ENCODE results near the gene CCDC15. TPM values are rescaled to one million over a fixed set of nuclear protein-coding genes. Genes with fewer than 3 reads are reported as not detected.
"Not testable (repeated sequence)": the region's sequence is repeated elsewhere in the genome, so short reads cannot be mapped to it uniquely, and the experiment has no call there.

CCDC15 gene
- total RNA-seq, 1 donor from 2014 or later, result 4.0 TPM

DNA sequence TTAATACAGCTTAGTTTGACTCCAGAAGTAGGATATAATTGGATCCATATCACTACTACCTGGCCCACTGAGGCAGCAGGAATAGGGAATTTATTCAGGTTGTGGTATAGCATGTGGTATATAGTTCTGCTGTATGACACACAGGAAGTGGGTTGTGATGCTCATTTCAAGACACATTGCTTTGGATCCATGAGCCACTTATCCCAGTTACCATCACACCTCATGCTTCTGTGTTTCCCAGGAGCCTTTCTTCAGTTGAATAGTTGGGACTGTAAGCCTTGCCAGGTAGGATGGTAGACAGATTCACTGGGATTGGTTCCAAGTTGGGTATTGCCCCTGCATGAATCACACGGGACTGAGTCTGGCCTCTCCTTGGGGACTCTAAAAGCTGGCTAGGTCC is 99.2 kb downstream of the CCDC15 start:
- Mint-ChIP-seq H3K27ac (no peak overlapping the region), H3K4me3 (ENCODE audit: low read depth) (no peak overlapping the region), H3K27me3 (no peaks in the 10 kb centered on the region), H3K9me3 (ENCODE audit: low read depth) (no peaks in the 10 kb centered on the region), H3K4me1 (ENCODE audit: low read depth) (peaks cover 4% of the 10 kb centered on the region), H3K36me3 (ENCODE audit: insufficient read depth) (no peaks in the 10 kb centered on the region)
- no peak for DNase-seq (ENCODE audit: low spot score, unreplicated experiment)
- TF ChIP-seq, protein P1, sequence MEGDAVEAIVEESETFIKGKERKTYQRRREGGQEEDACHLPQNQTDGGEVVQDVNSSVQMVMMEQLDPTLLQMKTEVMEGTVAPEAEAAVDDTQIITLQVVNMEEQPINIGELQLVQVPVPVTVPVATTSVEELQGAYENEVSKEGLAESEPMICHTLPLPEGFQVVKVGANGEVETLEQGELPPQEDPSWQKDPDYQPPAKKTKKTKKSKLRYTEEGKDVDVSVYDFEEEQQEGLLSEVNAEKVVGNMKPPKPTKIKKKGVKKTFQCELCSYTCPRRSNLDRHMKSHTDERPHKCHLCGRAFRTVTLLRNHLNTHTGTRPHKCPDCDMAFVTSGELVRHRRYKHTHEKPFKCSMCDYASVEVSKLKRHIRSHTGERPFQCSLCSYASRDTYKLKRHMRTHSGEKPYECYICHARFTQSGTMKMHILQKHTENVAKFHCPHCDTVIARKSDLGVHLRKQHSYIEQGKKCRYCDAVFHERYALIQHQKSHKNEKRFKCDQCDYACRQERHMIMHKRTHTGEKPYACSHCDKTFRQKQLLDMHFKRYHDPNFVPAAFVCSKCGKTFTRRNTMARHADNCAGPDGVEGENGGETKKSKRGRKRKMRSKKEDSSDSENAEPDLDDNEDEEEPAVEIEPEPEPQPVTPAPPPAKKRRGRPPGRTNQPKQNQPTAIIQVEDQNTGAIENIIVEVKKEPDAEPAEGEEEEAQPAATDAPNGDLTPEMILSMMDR (IDR thresholded peaks at IDR 0.05; ENCODE audit: unreplicated experiment), result no peak

DNA sequence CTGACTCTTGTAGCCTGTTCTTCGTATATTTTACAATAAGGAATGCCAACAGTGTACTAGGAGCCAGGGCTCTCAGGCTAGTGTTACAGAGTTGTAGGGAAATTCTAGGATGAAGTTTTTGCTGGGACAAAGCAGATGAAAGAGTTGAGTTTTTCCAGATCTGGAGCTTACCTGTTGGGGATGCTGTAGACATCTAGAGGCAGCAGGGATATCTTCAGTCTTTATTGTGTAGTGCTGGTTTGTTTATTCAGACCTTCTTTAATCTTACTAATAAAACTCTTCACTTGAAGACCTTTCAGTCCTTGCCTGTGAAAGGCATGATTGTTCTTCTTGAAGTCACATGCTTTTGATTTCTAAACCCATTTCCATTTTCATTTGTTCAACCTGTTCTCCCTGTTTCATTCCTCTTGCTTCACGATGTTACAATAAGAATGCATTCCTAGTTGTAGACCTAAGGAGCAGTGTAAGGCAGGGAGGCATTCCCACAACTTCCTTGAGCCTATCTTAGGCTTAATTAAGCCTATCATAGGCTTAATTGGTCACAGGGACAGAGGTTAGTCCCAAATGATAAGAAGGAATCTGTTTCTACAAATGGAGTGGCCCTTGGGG is 101.2 kb downstream of the CCDC15 start:
- Mint-ChIP-seq H3K27ac (no peak overlapping the region), H3K4me1 (ENCODE audit: low read depth) (peaks cover 4% of the 10 kb centered on the region), H3K27me3 (peaks cover 2% of the 10 kb centered on the region), H3K9me3 (ENCODE audit: low read depth) (no peaks in the 10 kb centered on the region), H3K36me3 (ENCODE audit: insufficient read depth) (no peaks in the 10 kb centered on the region), H3K4me3 (ENCODE audit: low read depth) (no peak overlapping the region)
- TF ChIP-seq, protein P1 (IDR thresholded peaks at IDR 0.05; ENCODE audit: unreplicated experiment), result no peak
- no peak for DNase-seq (ENCODE audit: low spot score, unreplicated experiment)

DNA sequence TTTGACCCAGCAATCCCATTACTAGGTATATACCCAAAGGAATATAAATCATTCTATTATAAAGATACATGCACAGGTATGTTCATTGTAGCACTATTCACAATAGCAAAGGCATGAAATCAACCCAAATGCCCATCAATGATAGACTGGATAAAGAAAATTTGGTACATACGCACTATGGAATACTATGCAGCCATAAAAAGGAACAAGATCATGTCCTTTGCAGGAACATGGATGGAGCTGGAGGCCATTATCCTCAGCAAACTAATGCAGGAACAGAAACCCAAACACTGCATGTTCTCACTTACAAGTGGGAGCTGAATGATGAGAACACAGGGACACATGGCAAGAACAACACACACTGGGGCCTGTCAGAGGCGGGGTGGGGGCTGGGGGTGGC is 102.1 kb downstream of the CCDC15 start:
- H3K9me3 Mint-ChIP-seq (ENCODE audit: low read depth); H3K4me3 Mint-ChIP-seq (ENCODE audit: low read depth); H3K27ac Mint-ChIP-seq; DNase-seq (ENCODE audit: low spot score, unreplicated experiment); H3K4me1 Mint-ChIP-seq (ENCODE audit: low read depth); H3K36me3 Mint-ChIP-seq (ENCODE audit: insufficient read depth): not testable (repeated sequence)
- peaks cover 11% of the 10 kb centered on the region for H3K27me3 Mint-ChIP-seq

DNA sequence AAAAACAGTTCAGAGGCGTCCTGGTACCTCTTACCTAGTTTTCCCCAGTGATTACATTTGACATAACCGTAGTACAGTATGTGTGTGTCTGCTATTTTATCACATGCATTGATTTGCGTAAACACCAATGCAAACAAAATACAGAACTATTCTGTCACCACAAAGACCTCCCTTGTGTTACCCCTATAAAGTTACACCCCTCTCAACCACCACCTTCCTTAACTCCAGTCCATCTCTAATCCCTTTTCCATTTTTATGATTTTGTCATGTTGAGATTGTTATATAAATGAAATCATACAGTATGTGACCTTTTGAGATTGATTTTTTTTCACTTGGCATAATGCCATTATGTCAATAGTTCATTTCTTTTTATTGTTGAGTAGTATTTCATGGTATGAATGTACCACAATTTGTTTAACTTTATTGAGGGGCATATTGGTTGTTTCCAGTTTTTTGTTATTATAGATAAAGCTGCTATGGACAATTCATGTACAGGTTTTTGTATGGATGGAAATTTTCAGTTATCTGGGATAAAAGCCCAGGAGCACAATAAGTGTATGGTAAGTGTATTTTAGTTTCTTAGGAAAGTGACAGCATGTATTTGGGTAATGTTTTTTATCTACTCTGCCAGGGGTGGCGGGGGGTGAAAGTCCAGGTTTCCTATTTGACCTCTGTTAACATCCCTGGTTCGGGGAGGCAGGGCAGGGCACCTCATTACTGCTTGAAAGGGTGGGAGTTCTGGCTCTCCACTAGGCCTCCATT is 103.1 kb downstream of the CCDC15 start:
- H3K4me1 Mint-ChIP-seq (ENCODE audit: low read depth), result peaks cover 4% of the 10 kb centered on the region
- no peak overlapping the region for H3K4me3 Mint-ChIP-seq (ENCODE audit: low read depth)
- H3K36me3 Mint-ChIP-seq (ENCODE audit: insufficient read depth), result no peaks in the 10 kb centered on the region
- H3K27ac Mint-ChIP-seq, result no peak overlapping the region
- H3K27me3 Mint-ChIP-seq, result peaks cover 21% of the 10 kb centered on the region
- H3K9me3 Mint-ChIP-seq (ENCODE audit: low read depth), result no peaks in the 10 kb centered on the region
- TF ChIP-seq, protein P1 (IDR thresholded peaks at IDR 0.05; ENCODE audit: unreplicated experiment), result no peak
- no peak for DNase-seq (ENCODE audit: low spot score, unreplicated experiment)

DNA sequence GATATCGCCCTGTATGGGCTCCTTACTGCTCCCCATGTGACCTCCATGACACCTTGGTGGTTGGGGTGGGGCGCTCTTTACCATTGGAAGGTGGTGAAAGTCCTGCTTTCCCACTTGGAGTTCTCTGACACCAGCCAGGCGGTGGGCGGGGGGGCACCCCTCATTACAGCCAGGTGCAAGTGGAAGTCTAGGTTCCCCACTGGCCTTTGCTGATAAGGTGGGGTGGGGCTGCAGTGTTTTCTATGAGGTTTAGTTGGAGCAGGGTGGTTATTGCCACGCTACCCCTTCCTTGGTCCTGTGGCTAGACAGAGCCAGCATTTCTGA is 103.7 kb downstream of the CCDC15 start:
- DNase-seq (ENCODE audit: low spot score, unreplicated experiment), result no peak
- no peaks in the 10 kb centered on the region for H3K36me3 Mint-ChIP-seq (ENCODE audit: insufficient read depth)
- TF ChIP-seq, protein P1 (IDR thresholded peaks at IDR 0.05; ENCODE audit: unreplicated experiment), result no peak
- H3K4me3 Mint-ChIP-seq (ENCODE audit: low read depth), result no peak overlapping the region
- H3K27ac Mint-ChIP-seq, result no peak overlapping the region
- H3K9me3 Mint-ChIP-seq (ENCODE audit: low read depth), result no peaks in the 10 kb centered on the region
- H3K27me3 Mint-ChIP-seq, result peaks cover 27% of the 10 kb centered on the region
- H3K4me1 Mint-ChIP-seq (ENCODE audit: low read depth), result peaks cover 4% of the 10 kb centered on the region

DNA sequence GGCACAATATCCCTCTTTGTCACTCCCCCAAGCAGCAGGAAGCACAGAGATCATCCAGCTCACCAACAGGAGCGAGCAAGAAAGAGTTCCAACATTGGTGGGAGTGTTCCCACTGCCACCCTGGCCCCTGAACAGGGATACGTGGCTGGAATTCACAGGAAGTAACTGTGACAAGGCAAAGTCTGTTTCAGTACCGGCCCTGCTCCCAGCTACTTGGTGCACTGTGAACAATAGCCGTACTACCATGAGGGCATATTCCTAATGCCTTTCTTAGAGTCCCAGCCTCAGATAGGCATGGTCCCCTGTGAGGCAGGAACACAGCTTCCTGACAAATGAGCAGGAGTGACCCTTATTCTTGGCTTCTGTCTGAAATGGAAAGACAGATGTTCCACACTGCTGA is 107.3 kb downstream of the CCDC15 start:
- Mint-ChIP-seq H3K4me3 (ENCODE audit: low read depth) (no peak overlapping the region), H3K9me3 (ENCODE audit: low read depth) (no peaks in the 10 kb centered on the region)

More for the DNA sequence above, 107.3 kb downstream of the CCDC15 start:
- Mint-ChIP-seq H3K27me3 (peaks cover 55% of the 10 kb centered on the region), H3K36me3 (ENCODE audit: insufficient read depth) (no peaks in the 10 kb centered on the region), H3K4me1 (ENCODE audit: low read depth) (peaks cover 6% of the 10 kb centered on the region), H3K27ac (no peak overlapping the region)
- no peak for DNase-seq (ENCODE audit: low spot score, unreplicated experiment)
- TF ChIP-seq, protein P1 (IDR thresholded peaks at IDR 0.05; ENCODE audit: unreplicated experiment), result no peak
